ENCODE measurements around the gene GDA.

Gene GDA

GRCh38 chr9:72150661-72151060, 1.4 kb downstream of the GDA start:
- no peak for DNase-seq (ENCODE audit: low read depth)

GRCh38 chr9:72151104-72151503, 1.9 kb downstream of the GDA start:
- DNase-seq (ENCODE audit: low read depth): no peak

GRCh38 chr9:72154468-72155285, 5.4 kb downstream of the GDA start:
- no peak for DNase-seq (ENCODE audit: low read depth)

- no peak for DNase-seq (ENCODE audit: low read depth)
Measured at GRCh38 chr9:72155301-72155700, 6.1 kb downstream of the GDA start.

GRCh38 chr9:72156586-72156985, 7.3 kb downstream of the GDA start:
- no peak for DNase-seq (ENCODE audit: low read depth)

GRCh38 chr9:72158680-72159079, 9.4 kb downstream of the GDA start:
- no peak for DNase-seq (ENCODE audit: low read depth)

- no peak for DNase-seq (ENCODE audit: low read depth)
Measured at GRCh38 chr9:72160446-72161123, 11.3 kb downstream of the GDA start.

- DNase-seq (ENCODE audit: low read depth): no peak
Measured at GRCh38 chr9:72165326-72165725, 16.1 kb downstream of the GDA start.

- no peak for DNase-seq (ENCODE audit: low read depth)
Measured at GRCh38 chr9:72165821-72166547, 16.7 kb downstream of the GDA start.

- no peak for DNase-seq (ENCODE audit: low read depth)
Measured at GRCh38 chr9:72168075-72168474, 18.8 kb downstream of the GDA start.

GRCh38 chr9:72169178-72169577, 19.9 kb downstream of the GDA start:
- no peak for DNase-seq (ENCODE audit: low read depth)

GRCh38 chr9:72173080-72173479, 23.8 kb downstream of the GDA start:
- no peak for DNase-seq (ENCODE audit: low read depth)

- DNase-seq (ENCODE audit: low read depth): no peak
Measured at GRCh38 chr9:72185561-72185960, 36.3 kb downstream of the GDA start.

- DNase-seq (ENCODE audit: low read depth): no peak
Measured at GRCh38 chr9:72187121-72187695, 38.0 kb downstream of the GDA start.

- DNase-seq (ENCODE audit: low read depth): no peak
Measured at GRCh38 chr9:72188232-72188631, 39.0 kb downstream of the GDA start.

GRCh38 chr9:72193478-72193881, 44.2 kb downstream of the GDA start:
- no peak for DNase-seq (ENCODE audit: low read depth)

GRCh38 chr9:72199238-72199637, 50.0 kb downstream of the GDA start:
- no peak for DNase-seq (ENCODE audit: low read depth)

GRCh38 chr9:72200452-72200851, 51.2 kb downstream of the GDA start:
- DNase-seq (ENCODE audit: low read depth): no peak

GRCh38 chr9:72202009-72202408, 52.8 kb downstream of the GDA start:
- DNase-seq (ENCODE audit: low read depth): no peak

- DNase-seq (ENCODE audit: low read depth): no peak
Measured at GRCh38 chr9:72203205-72203803, 54.1 kb downstream of the GDA start.

- DNase-seq (ENCODE audit: low read depth): no peak
Measured at GRCh38 chr9:72204062-72204461, 54.8 kb downstream of the GDA start.

- DNase-seq (ENCODE audit: low read depth): no peak
Measured at GRCh38 chr9:72205513-72205912, 56.3 kb downstream of the GDA start.

Measured in T follicular helper cell (primary cell).